GM12874 (cell line): Measurements from ENCODE around the gene KRT14.

Experiments used
- TF ChIP-seq, protein P1 (sequence below): IDR thresholded peaks from 2 replicates; pipeline ENCODE4 v1.5.1; 2011; ENCODE audit warnings: low read depth, mild to moderate bottlenecking, control low read depth, low read length, moderate library complexity; ENCODE audit not compliant: insufficient read depth

The KRT14 gene

DNA sequence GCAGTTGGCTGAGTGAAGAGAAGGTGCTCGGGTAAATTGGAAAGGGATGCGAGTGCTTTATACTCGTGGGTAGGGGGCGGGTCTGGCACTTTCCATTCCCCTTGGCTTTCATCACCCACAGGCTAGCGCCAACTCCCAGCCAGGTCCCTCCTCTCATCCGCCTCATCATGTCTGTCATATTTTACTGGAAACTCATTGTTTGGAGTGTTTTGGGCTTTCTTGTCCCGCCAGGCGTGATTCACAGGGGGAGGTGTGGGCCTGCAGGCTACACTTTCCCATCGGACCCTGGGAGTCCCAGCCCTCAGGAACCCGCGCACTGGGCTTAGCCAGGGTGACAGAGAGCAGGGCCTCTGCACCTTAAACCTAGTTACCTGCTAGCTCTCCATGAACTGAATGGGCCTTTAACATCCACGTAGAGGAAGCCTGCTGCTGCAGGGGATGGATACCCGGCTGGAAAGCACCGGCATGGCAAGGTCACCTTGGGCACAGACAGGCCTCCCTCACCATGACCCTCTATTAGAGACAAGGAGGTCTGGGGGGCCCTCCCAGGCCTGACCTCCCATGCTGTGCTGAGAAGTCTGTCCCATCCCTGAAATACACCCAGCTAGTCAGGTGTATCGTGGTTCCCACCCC lies at the start of gene KRT14:
TSS of gene KRT14 (minus strand) at position 33 of the 633 bp plus-strand sequence. CDS start 61 bp downstream, outside the sequence.
- TF ChIP-seq, protein P1, sequence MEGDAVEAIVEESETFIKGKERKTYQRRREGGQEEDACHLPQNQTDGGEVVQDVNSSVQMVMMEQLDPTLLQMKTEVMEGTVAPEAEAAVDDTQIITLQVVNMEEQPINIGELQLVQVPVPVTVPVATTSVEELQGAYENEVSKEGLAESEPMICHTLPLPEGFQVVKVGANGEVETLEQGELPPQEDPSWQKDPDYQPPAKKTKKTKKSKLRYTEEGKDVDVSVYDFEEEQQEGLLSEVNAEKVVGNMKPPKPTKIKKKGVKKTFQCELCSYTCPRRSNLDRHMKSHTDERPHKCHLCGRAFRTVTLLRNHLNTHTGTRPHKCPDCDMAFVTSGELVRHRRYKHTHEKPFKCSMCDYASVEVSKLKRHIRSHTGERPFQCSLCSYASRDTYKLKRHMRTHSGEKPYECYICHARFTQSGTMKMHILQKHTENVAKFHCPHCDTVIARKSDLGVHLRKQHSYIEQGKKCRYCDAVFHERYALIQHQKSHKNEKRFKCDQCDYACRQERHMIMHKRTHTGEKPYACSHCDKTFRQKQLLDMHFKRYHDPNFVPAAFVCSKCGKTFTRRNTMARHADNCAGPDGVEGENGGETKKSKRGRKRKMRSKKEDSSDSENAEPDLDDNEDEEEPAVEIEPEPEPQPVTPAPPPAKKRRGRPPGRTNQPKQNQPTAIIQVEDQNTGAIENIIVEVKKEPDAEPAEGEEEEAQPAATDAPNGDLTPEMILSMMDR: no peak

DNA sequence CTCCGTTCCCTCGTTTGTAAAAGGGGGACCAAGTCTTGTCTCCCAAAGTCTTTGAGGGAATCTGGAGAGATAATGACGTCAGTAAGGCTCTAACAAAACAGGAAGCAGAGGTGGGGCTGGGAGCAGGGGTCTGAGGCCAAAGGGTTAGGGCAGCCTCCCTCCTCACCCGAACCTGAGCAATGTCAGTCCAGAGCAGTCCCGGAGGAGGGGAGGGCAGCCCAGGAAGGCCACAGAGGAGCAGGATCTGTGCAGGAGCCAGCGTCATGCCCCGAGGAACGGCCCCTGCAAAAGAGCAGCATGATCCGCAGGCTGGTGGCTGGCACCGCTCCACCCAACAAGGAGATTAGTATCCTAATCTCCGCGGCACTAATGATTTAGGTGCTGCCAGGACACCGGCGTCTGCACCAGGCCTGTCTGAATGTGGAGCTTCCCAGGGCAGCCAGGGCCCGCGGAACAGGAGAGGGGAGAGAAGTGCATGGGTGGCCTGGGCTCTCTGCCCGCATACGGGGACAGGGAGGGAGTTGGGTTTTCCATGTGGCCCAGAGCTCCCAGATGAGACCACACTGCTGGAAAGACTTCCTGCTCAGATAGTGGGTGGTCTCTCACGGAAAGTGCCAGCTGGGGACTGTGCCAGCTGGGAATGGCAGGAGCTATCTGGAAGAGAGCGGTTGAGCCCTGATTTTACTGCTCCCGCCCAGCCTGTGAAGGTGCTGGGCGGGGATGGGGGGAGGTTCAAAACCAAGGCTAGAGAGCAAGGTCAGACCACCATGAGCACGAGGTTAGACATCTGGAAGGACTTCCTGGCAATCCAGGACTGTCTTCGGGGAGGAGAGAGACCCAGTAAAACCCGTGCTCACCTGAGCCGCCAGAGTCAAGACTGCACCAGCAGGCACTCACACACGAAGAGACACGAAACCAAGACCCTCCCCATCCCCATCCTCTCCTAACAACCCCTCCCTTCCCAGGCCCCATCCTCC lies 48.7 kb upstream of the KRT14 start:
- TF ChIP-seq, protein P1: no peak

DNA sequence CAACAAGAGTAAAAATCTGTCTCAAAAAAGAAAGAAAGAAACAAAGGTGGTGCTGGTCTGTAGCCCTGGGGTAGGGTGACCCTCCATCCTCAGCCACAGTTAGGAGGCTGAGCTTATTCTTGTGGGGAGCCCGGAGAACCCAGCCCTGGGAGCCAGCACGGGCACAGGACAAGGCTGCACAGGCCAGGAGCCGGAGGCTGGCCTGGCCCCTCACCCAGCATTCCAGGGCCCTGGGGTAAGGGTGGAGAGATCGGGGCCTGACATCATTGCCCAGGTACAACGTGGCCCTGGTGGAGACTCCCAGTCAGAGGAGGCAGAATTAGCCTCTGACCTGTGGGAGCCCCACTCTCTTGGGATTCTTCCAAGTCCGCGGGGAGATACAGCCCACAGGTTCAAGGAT lies 47.9 kb upstream of the KRT14 start:
- TF ChIP-seq, protein P1: no peak

DNA sequence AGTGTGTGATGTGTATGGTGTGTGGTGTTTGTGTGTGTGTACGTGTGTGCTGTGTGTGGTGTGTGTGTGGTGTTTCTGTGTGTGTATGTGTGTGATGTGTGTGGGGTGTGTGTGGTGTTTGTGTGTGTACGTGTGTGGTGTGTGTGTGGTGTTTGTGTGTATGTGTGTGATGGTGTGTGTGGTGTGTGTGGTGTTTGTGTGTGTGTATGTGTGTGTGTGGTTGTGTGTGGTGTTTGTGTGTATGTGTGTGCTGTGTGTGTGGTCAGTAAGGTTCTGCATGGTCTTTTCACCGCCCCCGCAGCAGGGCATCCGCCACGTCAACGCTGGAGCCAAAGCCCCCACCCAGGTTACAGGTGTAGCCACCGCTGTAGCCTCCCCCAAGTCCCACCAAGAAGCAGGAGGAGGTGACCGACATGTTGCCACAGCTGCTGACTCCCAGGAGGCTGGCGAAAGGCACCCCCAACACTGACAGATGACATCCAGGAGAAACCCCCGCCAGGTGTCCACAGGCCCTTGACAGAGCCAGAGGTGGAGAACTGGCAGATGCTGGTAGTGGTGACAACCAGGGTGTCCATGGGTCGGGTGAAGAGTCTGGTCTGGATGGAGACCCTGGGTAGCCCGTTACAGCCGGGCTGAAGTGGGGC lies 47.0 kb upstream of the KRT14 start:
- TF ChIP-seq, protein P1: no peak

DNA sequence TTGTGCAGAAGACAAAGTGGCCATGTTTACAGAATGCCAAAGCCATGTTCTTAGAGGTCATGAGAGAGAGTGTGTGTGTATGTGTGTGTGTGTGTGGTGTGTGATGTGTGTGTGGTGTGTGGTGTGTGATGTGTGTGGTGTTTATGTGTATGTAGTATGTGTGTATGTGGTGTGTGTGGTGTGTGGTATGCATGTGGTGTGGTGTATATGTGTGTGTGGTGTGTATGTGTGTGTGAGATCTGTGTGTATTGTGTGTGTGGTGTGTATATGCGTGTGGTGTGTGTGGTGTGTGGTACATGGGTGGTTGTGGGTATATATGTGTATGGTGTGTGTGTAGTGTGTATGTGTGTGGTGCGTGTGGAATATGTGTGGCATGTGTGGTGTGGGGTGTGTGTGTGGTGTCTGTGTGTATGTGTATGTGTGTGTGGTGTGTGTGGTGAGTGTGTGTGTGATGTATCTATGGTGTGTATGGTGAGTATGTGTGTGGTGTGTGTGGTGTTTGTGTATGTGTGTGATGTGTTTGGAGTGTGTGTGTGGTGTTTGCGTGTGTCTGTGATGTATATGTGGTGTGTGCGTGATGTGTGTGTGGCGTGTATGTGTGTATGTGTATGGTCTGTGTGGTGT lies 45.9 kb upstream of the KRT14 start:
- TF ChIP-seq, protein P1: no peak

DNA sequence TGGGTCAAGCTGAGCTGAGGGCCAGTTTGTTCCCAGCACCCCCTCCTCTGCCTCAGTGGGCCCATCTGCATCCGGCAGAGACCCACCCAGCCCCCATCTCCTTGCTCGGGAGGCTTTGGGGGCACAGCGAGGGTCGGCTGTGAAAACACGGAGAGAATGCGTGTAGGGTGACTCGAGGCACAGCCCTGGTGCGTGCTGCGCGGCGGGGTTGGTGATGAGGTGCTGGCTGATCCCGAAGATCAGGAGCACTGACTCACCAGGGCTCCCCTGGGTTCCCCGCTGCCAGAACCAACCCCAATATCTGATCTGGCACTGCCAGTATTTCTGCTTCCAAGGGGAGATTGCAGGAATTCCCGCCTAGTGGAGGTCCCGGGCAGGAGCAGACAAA lies 45.2 kb upstream of the KRT14 start:
- TF ChIP-seq, protein P1: no peak
